Measurements from ENCODE around the gene ING5. TPM values are rescaled to one million over a fixed set of nuclear protein-coding genes. Genes with fewer than 3 reads are reported as not detected.

Gene ING5
- total and polyA plus RNA-seq, 2 donors (not counting 3 experiments of a cell fraction or from before 2014, with no cell fraction given), result 24.5 to 33.4 TPM

DNA sequence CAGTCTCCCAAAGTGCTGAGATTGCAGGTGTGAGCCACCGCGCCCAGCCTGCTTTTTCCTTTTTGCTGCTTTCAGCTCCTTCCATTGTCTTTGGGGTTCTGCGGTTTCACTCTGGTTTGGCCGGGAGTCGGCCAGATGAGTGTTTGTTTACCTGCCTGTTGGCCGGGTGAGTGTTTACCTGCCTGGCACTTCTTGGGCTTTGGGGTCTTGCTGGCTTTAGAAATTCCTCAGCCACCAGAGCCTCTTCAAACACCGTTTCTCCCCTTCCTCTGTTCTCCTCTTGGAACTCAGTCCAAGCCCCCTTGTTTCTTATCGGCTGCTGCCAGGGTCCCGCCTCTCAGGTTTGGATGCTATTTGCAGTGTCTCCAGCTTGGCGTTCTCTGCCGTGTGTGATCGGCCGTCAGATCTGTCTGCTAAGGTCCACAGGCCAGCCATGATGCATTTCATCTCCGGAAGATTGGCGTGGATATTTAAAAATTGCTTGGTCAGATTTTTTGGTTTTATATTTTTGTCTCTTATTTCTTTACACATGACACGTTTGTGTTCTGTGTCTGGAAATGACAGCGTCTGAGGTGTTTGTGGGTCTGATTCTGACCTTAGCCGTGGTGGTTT lies 60.6 kb downstream of the ING5 start:
- Histone ChIP-seq H3K27ac (ENCODE audit: insufficient read depth, low read depth, low read length) (no peak overlapping the region), H2AFZ (ENCODE audit: low read depth, low read length) (no peak overlapping the region), H3K9me3 (replicated peaks; ENCODE audit: control insufficient read depth, insufficient read depth, low read length) (no peaks in the 10 kb centered on the region), H3K36me3 (ENCODE audit: control insufficient read depth in 2 of 2, extremely low read depth in 1 of 2, insufficient read depth in 2 of 2, low read length in 2 of 2) (peaks cover 0 to 1% of the 10 kb centered on the region in 2 experiments), H4K20me1 (replicated peaks; ENCODE audit: control insufficient read depth, extremely low read depth, insufficient read depth, low read length) (no peaks in the 10 kb centered on the region), H3K79me2 (ENCODE audit: control insufficient read depth, insufficient read depth, low read length) (no peaks in the 10 kb centered on the region), H3K9me1 (replicated peaks; ENCODE audit: control insufficient read depth, extremely low read depth, insufficient read depth, low read length) (no peaks in the 10 kb centered on the region), H3K4me3 (replicated peaks in 1 of 3; ENCODE audit: insufficient read depth in 1 of 3, low read depth in 1 of 3, low read length in 3 of 3) (no peak overlapping the region), H3K27me3 (ENCODE audit: control insufficient read depth in 2 of 2, insufficient read depth in 2 of 2, low read length in 2 of 2) (no peaks in the 10 kb centered on the region), H3K9ac (replicated peaks; ENCODE audit: extremely low read depth, insufficient read depth, low read length) (no peak overlapping the region), H3K4me1 (ENCODE audit: control insufficient read depth, extremely low read depth, insufficient read depth, low read length) (no peaks in the 10 kb centered on the region), H3K4me2 (ENCODE audit: insufficient read depth, low read length) (no peak overlapping the region)
- dilution Hi-C loops (cut with MboI; ENCODE audit: extremely low pct_ligation_motif_present, low sequenced_read_pairs), result no loop called here
- FAIRE-seq (no peak), DNase-seq (ENCODE audit: low read depth, low spot score) (no peak)
- ChIA-PET CTCF (no interaction called here), POLR2A (no interaction called here)
- intact Hi-C loops (cut with micrococcal nuclease), result no loop called here
- no TSS peak for BruUV-seq (replicated peaks)
- no peak for TF ChIP-seq MYC (IDR thresholded peaks at IDR 0.05; ENCODE audit: low read depth, low read length)
- no peak for TF ChIP-seq FOS (IDR thresholded peaks at IDR 0.05; ENCODE audit: borderline replicate concordance, insufficient read depth, low read length)
- no peak for TF ChIP-seq EZH2 (IDR thresholded peaks at IDR 0.05; ENCODE audit: borderline replicate concordance, low read depth, low read length, severe bottlenecking)
- TF ChIP-seq, protein P1, sequence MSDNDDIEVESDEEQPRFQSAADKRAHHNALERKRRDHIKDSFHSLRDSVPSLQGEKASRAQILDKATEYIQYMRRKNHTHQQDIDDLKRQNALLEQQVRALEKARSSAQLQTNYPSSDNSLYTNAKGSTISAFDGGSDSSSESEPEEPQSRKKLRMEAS (IDR thresholded peaks at IDR 0.05; ENCODE audit: insufficient read depth, insufficient read length), result no peak
- no peak for TF ChIP-seq GATA2 (IDR thresholded peaks at IDR 0.05; ENCODE audit: insufficient read depth, insufficient read length, low read depth, low read length)
- TF ChIP-seq POLR2A (IDR thresholded peaks at IDR 0.05; ENCODE audit: low read depth, low read length), result no peak
- no peak for TF ChIP-seq POLR2AphosphoS5 (IDR thresholded peaks at IDR 0.05; ENCODE audit: insufficient read depth, low read depth, low read length)
- TF ChIP-seq JUN (IDR thresholded peaks at IDR 0.05; ENCODE audit: borderline replicate concordance, insufficient read depth, insufficient read length, low read depth), result no peak
- TF ChIP-seq, protein P2, sequence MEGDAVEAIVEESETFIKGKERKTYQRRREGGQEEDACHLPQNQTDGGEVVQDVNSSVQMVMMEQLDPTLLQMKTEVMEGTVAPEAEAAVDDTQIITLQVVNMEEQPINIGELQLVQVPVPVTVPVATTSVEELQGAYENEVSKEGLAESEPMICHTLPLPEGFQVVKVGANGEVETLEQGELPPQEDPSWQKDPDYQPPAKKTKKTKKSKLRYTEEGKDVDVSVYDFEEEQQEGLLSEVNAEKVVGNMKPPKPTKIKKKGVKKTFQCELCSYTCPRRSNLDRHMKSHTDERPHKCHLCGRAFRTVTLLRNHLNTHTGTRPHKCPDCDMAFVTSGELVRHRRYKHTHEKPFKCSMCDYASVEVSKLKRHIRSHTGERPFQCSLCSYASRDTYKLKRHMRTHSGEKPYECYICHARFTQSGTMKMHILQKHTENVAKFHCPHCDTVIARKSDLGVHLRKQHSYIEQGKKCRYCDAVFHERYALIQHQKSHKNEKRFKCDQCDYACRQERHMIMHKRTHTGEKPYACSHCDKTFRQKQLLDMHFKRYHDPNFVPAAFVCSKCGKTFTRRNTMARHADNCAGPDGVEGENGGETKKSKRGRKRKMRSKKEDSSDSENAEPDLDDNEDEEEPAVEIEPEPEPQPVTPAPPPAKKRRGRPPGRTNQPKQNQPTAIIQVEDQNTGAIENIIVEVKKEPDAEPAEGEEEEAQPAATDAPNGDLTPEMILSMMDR (IDR thresholded peaks at IDR 0.05; ENCODE audit: extremely low read depth in 1 of 2, insufficient read depth in 1 of 2, low read depth in 1 of 2, low read length in 2 of 2), result no peak

All from endothelial cell of umbilical vein (primary cell).